GM20431 (cell line): ENCODE measurements around the gene ZFP57.
"Not testable (repeated sequence)": the region's sequence is repeated elsewhere in the genome, so short reads cannot be mapped to it uniquely, and the experiment has no call there.

Experiments
- in situ Hi-C: fragments of 300-500 bp; cut with MseI, MboI; formaldehyde crosslinking; loops from one replicate; pipeline ENCODE4 v1.15.0; 2020; ENCODE audit warnings: low sequenced_read_pairs; ENCODE audit not compliant: unreplicated experiment

ZFP57 gene

DNA sequence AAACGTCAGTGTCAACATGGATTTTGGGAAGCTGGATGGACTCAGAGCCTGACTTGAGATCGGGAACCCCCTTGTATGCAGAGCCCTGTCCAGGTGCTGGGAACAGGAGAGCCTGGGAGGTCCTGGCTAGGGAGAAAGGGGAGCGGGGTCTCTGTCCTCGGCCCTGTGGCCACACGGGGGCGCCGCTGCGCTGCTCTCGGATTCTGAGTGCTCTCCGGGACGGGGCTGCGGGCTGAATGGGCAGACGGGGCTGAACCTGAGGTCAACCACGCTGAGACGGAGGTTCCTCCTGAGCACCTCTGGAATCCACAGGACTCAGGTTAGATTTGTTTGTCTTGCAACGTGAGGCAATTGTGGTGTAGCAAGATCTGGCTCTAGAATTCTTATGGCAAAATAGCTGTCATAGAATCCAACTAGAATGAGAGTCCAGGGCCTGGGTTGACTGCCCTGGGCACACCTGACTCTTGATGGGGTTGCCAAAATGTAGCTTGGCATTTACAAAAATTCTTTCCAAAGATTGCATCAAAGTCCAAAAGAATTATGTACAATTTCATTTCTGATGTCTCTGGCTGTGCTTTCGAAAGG is 21.7 kb upstream of the ZFP57 start:
- in situ Hi-C loops, result no loop called here

DNA sequence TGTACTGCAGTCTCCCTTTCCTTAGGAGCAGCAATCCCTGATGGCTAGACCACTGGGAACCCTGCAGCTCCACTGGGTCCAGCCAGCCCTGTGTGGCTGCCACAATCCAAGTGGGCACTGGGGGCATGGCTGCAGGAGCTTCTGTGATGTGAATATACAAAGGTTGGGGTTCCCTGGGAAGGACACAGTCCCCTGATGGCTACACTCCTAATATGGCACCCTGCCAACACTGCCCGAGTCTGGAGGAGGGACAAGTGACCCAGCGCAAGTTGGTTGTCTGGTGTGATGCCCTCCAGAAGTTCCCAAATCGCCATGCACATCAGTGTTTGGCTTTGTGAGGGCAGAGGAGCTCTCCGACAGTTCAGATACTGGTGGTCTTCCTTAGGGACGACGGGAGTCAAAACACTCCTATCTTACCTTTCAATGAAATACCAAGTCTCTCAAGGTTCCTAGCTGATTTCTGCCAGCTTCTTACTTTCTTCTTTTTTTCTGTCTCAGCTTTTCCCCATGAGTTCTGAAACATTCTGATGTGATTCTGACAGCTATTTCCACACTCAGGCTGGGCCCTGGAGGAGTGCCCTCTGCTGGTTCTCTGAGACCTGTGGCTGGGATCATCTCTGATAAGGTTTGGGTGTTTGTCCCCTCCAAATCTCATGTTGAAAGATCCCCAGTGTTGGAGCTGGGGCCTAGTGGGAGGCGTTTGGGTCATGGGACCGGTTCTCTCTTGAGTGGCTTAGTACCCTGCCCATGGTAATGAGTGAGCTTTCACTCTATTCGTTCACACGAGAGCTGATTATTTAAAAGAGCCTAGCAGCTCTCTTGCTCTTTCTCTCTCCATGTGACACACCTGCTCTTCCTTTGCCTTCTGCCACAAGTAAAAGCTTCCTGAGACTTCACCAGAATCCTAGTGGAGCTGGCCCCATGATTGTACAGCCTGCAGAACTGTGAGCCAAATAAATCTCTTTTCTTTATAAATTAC is 15.5 kb upstream of the ZFP57 start:
- in situ Hi-C loops, result no loop called here

DNA sequence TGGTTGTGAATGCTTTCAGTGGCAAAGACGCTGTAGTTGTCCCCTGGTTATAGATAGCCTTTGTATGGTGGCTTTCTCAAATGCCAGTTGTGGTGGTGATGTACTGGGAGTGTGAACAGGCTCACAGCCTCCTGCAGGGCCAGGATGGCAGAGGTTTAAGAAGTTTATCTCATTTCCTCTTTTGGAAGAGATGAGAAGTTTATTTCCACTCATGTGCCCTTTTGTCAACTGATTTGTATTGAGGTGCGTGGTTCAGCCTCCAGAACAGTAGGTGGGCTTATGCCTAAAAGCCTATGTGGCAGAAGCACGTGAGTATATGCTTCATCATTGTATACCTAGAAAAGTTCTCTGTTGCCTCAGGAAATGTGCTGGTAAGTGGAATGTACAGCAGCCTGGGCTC is 13.7 kb upstream of the ZFP57 start:
- in situ Hi-C loops, result no loop called here

DNA sequence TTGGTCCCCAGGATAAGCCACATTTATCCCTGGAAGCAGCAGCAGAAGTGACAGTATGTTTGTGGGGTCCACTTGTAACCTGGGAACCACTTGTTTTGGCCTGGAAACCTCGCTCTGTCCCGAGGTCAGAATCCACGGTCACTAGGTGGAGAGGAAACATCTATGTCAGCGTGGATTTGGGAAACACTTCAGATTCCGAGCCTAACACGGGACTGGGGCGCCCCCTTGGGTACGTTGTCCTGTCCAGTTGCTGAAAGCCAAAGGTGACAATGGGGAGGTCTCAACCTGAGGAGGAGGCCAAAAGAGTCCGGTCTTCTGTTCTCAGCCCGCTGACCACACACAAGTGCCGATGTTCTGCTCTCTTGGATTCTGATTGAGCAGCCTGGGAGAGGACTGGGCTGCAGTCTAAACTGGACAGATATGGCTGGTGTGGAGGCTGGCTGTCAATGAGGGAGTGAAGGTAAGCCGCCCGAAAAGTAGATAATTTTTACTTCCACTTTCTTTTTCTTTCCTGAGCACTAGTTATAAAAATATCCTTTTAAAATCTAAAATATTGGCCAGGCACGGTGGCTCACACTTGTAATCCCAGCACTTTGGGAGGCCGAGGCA is 4.9 kb upstream of the ZFP57 start:
- in situ Hi-C loops, result no loop called here

DNA sequence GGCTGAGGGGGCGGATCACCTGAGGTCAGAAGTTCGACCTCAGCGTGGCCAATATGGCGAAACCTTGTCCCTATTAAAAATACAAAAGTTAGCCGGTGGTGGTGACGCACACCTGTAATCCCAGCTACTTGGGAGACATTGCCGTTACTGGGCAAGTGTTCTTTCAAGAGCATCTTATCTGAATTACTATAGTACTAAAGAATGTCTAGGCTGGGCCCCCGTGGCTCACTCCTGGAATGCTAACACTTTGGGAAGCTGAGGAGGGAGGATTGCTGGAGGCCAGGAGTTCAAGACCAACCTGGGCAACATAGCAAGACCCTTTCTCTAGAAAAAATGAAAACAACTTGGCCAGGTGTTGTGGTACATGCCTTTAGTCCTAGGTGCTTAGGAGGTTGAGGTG is 859 bp upstream of the ZFP57 start:
- in situ Hi-C loops, result no loop called here

DNA sequence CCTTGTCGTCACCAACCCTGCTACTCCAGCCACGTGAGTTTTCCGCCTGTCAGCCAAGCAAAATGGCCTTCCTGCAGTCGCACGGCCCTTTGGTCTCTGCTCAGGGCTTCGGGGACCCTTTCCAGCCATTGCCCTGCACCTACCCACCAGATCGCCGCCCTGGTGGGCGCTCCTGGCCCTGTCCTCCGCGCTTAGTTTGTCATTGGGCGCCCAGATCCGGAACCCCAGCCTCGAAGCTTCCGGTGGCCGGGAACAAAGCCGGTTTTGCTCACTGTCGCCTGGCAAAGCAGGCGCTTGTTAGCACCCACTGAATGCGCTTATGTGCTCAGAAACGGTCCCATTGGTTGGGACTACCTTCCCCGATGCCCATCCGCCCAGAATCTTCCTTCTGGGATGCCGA is 536 bp downstream of the ZFP57 start:
- in situ Hi-C loops, result no loop called here

DNA sequence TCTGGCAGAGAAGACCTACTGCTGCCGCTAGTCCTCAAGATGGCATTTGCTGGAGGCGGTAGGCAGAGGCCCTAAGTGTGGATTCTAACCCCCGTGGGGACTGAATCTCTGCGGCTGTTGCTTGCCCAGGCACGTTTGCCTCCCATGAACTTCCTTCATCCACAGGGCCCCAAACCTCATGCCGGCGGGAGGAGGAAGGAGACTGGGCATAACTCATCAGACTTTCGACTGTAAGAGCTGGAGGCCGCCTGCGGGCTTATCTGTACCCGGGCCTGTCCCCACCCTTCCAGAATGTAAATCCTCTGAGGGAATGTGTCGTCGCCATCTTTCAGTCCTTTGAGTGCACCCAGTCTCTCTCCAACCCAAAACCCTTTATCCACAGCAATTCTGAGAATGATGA is 990 bp downstream of the ZFP57 start:
- in situ Hi-C loops, result no loop called here

DNA sequence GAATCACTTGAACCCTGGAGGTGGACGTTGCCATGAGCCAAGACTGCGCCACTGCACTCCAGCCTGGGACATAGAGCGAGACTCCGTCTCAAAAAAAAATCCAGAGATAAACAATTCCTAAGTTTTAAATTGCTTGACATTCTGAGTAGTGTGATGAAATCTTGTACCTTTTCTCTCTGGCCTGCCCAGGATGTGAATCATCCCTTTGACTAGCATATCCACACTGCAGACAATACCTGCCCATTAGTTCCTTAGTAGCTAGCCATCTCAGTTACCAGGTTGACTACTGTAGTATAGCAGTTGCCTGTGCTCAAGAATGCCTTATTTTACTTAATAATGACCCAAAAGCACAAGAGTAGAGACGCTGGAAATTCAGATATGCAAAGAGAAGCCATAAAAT is 2.8 kb downstream of the ZFP57 start:
- in situ Hi-C loops, result no loop called here

DNA sequence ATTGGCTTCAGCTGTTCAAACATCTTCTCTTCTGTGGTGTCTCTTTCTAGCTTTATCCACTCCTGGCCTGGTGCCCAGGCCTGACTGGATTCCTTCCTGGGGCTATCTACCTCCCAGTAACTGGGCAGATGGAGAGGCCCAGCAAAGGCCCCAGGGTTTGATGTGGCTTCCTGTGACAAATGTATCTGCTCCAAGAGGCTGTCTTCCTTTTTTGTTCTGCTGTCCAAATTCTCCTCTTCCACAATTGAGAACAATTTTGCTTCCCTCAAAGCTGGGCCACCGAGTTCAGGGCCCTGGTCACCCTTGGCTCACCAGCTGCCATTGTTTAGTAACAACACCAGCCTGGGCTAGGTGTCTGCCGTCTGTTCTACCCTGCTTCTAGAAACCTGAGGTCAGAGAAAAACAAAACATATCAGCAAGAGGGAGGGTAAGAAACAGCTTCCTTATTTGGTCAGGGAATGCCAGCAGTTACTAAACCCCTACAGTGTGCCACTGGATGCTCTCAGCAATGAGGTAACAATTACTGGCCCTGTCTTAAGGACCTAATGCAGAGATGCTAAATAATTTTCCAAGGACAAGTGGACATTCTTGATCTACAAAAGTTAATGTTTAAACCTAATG is 3.9 kb downstream of the ZFP57 start:
- in situ Hi-C loops, result no loop called here

DNA sequence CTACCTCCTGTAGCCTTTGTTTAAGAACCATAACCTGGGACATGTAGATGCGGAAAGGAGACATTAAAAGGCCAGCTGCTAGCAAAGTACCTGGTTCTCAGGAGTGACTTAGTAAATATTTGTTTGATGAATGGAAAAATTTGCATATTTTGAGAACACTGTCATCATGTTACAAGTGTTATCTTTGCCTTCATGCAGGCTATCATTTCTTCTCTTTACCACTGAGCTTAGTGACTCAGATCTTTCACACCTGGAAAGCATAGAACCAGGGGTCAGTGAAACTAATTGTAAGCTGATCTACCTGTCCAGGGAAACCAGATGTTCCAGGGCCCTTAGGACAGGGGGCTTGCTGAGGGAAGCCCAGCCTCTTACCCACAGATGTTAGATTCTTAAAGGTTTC is 5.4 kb downstream of the ZFP57 start:
- in situ Hi-C loops, result no loop called here

DNA sequence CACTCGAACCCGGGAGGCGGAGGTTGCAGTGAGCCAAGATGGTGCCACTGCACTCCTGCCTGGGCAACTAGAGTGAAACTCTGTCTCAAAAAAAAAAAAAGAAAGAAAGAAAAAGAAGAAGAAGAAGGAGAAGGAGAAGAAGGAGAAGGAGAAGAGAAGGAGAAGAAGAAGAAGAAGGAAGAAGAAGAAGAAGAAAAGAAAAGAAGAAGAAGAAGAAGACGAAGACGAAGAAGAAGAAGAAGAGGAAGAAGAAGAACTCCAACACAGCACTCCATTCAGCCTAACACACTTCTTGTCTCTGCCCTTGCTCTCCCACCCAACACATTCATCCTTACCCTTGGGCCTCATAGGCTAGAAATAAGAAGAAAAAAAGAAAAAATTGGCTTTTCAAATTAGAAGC is 6.9 kb downstream of the ZFP57 start:
- in situ Hi-C loops, result no loop called here

DNA sequence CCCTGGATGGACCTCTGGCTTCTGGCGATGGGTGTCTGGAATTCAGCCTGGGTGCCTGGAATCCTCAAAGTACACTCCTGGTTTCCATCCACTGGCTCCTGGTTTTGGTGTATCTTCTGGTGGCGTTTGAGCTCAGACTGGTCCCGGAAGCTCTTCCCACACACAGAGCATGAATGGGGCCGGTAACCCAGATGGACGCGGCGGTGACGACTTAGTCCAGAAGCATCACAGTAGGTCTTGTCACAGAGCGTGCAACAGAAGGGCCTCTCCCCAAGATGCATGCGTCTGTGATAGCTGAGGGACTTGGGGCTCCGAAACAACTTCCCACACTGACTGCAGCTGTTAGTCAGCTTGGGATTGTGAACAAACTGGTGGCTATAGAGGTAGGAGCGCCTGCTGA is 7.8 kb downstream of the ZFP57 start:
- in situ Hi-C loops, result no loop called here

DNA sequence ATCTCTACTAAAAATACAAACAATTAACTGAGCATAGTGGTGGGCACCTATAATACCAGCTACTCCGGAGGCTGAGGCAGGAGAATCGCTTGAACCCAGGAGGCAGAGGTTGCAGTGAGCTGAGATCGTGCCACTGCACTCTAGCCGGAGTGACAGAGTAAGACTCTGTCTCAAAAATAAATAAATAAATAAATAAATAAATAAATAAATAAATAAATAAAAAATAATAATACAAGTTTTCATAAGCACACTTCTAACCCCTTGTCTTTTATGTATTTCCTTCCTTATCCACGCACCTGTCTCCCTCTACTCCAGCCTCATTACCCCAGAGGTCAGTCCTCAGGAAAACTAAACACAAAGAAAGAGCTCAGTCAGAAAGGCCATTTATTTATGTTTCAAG is 8.8 kb downstream of the ZFP57 start:
- in situ Hi-C loops, result not testable (repeated sequence)

DNA sequence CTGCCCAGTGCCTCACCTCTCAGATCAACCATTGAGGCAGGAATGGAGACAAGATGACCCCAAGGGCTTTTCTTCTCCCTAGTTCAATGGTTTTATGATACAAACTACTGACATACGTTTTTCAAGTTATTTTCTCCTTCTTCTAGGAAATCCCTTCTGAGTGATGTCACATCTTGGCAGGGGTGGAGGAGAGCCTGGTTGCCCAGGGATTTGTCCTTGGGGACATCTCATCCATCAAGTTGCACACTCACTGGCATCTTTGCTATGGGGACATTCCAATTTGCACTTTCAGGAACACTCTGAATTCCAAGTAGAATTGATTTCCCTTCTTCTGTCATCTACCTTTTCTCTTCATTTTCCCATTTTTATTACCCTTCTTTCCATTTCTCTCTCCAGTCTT is 9.9 kb downstream of the ZFP57 start:
- in situ Hi-C loops, result no loop called here

DNA sequence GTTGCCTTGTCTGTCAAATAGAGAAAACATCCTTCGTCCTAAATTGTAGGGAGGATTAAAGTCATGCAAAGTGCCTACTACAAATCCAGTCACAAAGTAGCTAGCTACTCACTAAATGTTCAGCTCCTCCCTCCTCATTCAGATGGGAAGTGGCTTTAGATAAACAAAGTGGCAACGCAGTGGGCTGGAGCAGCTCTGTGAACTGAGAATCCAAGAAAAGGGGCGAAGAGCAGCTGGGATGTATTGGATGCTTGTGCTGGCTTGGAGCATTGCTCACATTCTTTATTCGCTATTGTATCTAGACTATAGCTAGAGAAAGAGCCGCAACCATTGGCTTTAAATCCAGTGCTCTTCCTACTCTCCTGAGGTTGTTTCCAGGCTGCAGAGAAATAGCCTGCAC is 13.8 kb downstream of the ZFP57 start:
- in situ Hi-C loops, result no loop called here

DNA sequence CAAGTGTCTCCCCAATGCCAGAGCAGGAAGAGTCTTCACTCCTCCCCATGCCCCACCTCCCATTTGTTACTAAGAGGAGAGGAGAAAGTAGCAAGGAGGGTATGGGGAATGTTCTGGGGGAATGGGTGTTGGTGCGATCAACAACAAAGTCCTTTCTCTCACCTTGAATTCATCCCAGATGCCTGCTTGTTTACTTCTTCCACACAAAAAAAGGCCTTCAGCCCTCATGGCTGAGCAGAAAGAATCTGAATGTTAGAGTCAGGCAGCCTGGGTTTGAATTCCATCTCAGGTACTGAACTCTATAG is 14.2 kb downstream of the ZFP57 start:
- in situ Hi-C loops, result no loop called here

DNA sequence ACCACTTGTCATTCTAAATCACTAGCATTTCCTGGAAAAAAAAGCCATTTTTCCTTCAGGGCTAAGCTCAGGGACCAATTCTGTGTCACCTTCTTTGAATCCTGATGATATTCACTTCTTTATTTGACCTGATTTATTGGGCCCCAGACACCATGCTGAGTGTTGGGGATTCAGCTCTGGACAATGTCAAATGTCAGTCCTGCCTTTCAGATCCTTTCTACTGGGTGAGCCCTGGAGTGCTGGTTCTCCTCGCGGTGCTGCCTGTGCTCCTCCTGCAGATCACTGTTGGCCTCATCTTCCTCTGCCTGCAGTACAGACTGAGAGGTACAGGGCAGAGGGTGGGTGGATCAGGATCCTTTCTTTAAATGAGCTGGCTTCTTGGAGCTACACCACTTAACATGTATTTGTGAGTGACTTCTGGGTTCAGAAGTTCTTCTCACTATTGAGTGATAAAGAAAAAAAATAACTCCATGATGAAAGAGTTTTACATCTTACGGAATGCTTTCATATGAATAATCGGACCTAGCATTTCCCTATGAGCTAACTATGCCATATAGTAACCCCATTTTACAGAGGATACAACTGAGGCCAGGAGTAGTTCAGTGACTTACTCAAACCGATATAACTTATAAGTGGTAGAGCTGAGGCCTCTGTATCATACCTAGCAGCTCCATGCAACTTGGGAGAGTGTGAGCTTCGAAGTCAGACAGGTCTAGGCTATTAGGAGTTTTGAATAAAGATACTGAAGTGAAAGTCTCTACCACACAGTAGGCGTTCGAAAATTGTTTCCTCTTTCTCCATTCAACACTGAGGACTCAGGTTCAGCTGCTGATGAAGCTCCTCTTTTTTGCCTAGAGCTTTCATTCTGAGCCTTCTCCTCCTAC is 14.8 kb downstream of the ZFP57 start:
- in situ Hi-C loops, result no loop called here

DNA sequence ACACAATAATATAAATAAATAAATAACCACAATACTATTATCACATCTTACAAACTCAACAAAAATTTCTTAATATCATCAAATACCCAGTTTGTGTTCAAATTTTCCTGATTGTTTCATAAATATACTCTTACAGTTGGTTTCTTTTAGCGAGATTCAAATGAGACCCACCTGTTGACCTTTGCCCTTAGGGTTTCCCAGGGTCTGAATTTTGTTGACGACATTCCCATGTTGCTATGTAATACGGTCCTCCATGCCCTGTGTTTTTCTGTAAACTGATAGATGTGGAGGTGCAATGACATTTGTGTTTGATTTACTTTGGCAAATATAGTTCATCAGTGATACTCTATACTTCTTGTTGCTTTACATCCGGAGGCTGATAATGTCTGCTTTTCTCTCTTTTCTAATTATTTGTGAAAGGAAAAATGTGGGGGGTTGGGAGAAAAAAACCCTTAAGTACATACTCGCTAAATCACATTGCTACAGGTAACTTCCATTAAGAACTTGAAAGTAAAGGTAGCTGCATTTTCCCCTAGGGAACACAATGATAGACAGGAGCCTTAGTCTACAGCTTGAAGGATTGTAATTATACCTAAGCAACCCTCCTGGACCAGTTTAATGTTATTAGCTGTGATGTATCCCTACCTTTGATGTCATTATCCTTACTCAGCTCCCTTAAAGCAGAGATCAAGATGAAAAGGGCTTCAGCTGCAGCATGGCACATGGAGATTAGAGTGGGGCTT is 17.5 kb downstream of the ZFP57 start:
- in situ Hi-C loops, result no loop called here

DNA sequence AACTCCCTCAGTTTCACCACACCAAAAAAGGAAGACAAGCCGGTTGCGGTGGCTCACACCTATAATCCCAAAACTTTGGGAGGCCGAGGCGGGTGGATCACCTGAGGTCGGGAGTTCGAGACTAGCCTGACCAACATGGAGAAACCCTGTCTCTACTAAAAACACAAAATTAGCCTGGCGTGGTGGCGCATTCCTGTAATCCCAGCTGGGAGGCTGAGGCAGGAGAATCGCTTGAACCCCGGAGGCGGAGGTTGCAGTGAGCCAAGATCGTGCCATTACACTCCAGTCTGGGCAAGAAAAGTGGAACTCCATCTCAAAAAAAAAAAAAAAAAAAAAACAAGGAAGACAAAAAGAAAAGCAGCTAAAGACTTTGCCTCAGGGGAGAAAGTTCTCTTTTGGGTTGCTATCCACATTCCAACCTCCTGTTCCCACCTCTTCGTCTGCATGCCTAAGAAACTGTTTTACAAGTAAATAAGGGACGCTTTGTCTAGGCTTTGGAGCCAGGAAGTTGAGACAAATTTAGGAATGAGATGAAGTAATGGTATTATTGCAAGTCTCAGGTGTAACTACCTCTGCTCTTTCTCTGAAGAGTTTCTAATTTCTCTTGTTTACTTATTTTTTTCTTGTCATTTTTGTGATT is 19.3 kb downstream of the ZFP57 start:
- in situ Hi-C loops, result not testable (repeated sequence)
